Neural cell (in vitro differentiated cells): ENCODE results near the gene AQP2. TPM values are rescaled to one million over a fixed set of nuclear protein-coding genes. Genes with fewer than 3 reads are reported as not detected.

Experiments
- H2AFZ ChIP-seq: fragments of 200-600, 300-800 bp; sonication (generic), shearing (Covaris generic); 2 replicates; pipeline ENCODE4 v1.6.0; 2014; ENCODE audit warnings: low read depth, mild to moderate bottlenecking, antibody characterized with exemption, low read length, moderate library complexity
- H3F3A ChIP-seq: fragments of 200-600 bp; shearing (Covaris generic); 2 replicates; pipeline ENCODE4 v1.6.1; 2016; ENCODE audit warnings: mild to moderate bottlenecking, moderate library complexity, mixed read lengths, antibody characterized with exemption, low read length; ENCODE audit not compliant: insufficient read depth, poor library complexity, severe bottlenecking
- H3K27ac ChIP-seq: fragments of 200-600, 300-800 bp; sonication (generic), shearing (Covaris generic); 2 replicates; pipeline ENCODE4 v1.5.1; 2014; ENCODE audit warnings: mild to moderate bottlenecking, low read length, moderate library complexity
- H3K27me3 ChIP-seq: fragments of 300-800, 200-600 bp; sonication (generic), shearing (Covaris generic); 2 replicates; pipeline ENCODE4 v1.6.0; 2014; ENCODE audit warnings: mild to moderate bottlenecking, low read depth, low read length, moderate library complexity; ENCODE audit not compliant: insufficient read depth
- H3K36me3 ChIP-seq: fragments of 300-800, 200-600 bp; sonication (generic), shearing (Covaris generic); 2 replicates; pipeline ENCODE4 v1.5.1; 2014; ENCODE audit warnings: mild to moderate bottlenecking, antibody characterized with exemption, low read length, moderate library complexity; ENCODE audit not compliant: insufficient read depth
- H3K4me2 ChIP-seq: fragments of 300-800, 200-600 bp; sonication (generic), shearing (Covaris generic); 2 replicates; pipeline ENCODE4 v1.6.0; 2014; ENCODE audit warnings: mild to moderate bottlenecking, low read length
- H3K4me3 ChIP-seq: fragments of 300-800, 200-600 bp; sonication (generic), shearing (Covaris generic); 2 replicates; pipeline ENCODE4 v1.5.1; 2014; ENCODE audit warnings: mild to moderate bottlenecking, low read length, moderate library complexity
- H3K79me2 ChIP-seq: fragments of 200-600 bp; shearing (Covaris generic); replicated peaks from 2 replicates; pipeline ENCODE4 v1.6.0; 2014; ENCODE audit warnings: mild to moderate bottlenecking, low read length, moderate library complexity; ENCODE audit not compliant: insufficient read depth
- H3K9ac ChIP-seq: fragments of 300-800, 200-600 bp; sonication (generic), shearing (Covaris generic); 2 replicates; pipeline ENCODE4 v1.6.1; 2016; ENCODE audit warnings: mild to moderate bottlenecking, low read length, mixed read lengths
- H3K9me2 ChIP-seq: fragments of 200-600 bp; shearing (Covaris generic); 2 replicates; pipeline ENCODE4 v1.6.1; 2016; ENCODE audit warnings: mild to moderate bottlenecking, low read length, mixed read lengths; ENCODE audit not compliant: insufficient read depth
- H3K9me3 ChIP-seq: fragments of 200-600, 300-800 bp; sonication (generic), shearing (Covaris generic); 2 replicates; pipeline ENCODE4 v1.6.1; 2016; ENCODE audit warnings: mild to moderate bottlenecking, mixed run types, low read length, moderate library complexity, mixed read lengths
- H4K20me1 ChIP-seq: fragments of 200-600 bp; shearing (Covaris generic); 2 replicates; pipeline ENCODE4 v1.6.1; 2016; ENCODE audit warnings: mild to moderate bottlenecking, mixed run types; ENCODE audit not compliant: insufficient read depth
- CTCF ChIP-seq: fragments of 450-650 bp; IDR thresholded peaks from 2 replicates; pipeline ENCODE4 v1.5.1; 2014; ENCODE audit warnings: antibody characterized with exemption, mild to moderate bottlenecking, moderate library complexity; ENCODE audit not compliant: poor library complexity, severe bottlenecking
- EP300 ChIP-seq: fragments of 450-650 bp; conservative IDR thresholded peaks from 2 replicates; pipeline ENCODE4 v1.6.1; 2014; ENCODE audit warnings: antibody characterized with exemption, mild to moderate bottlenecking, moderate library complexity; ENCODE audit not compliant: poor library complexity, severe bottlenecking
- EZH2 ChIP-seq: fragments of 200-600, 300-800 bp; shearing (Covaris generic), sonication (generic); IDR thresholded peaks from 2 replicates; pipeline ENCODE4 v1.6.1; 2014; ENCODE audit warnings: antibody characterized with exemption, low read length, borderline replicate concordance, mild to moderate bottlenecking; ENCODE audit not compliant: insufficient read depth, poor library complexity, severe bottlenecking
- MXI1 ChIP-seq: fragments of 450-650 bp; conservative IDR thresholded peaks from 2 replicates; pipeline ENCODE4 v1.6.1; 2014; ENCODE audit warnings: antibody characterized with exemption, mild to moderate bottlenecking; ENCODE audit not compliant: poor library complexity, severe bottlenecking
- POLR2AphosphoS5 ChIP-seq: IDR thresholded peaks from 2 replicates; pipeline ENCODE4 v1.6.1; 2012
- RAD21 ChIP-seq: fragments of 450-650 bp; conservative IDR thresholded peaks from 2 replicates; pipeline ENCODE4 v1.6.1; 2014; ENCODE audit warnings: antibody characterized with exemption, mild to moderate bottlenecking, moderate library complexity
- REST ChIP-seq: IDR thresholded peaks from 2 replicates; pipeline ENCODE4 v1.6.1; 2012; ENCODE audit warnings: borderline replicate concordance
- SMC3 ChIP-seq: fragments of 450-650 bp; conservative IDR thresholded peaks from 2 replicates; pipeline ENCODE4 v1.6.1; 2014; ENCODE audit warnings: antibody characterized with exemption, mild to moderate bottlenecking, moderate library complexity; ENCODE audit not compliant: poor library complexity
- TAF1 ChIP-seq: IDR thresholded peaks from 2 replicates; pipeline ENCODE4 v1.6.1; 2012; ENCODE audit warnings: low read depth
- polyA plus RNA-seq: library from polyadenylated mRNA; depleted of rRNA; stranded (reverse); fragments of >200 nt; gene quantifications from 2 replicates; pipeline ENCODE4 v1.2.3, GENCODE V29; 2014

AQP2 gene
- polyA plus RNA-seq, 1 donor from 2014 or later, result not detected

GRCh38 chr12:49921299-49921698 lies 29.2 kb upstream of the AQP2 start:
- Histone ChIP-seq H3K4me2 (no peak overlapping the region), H3K79me2 (no peaks in the 10 kb centered on the region), H3K36me3 (no peaks in the 10 kb centered on the region), H2AFZ (no peak overlapping the region), H3F3A (no peaks in the 10 kb centered on the region), H4K20me1 (no peaks in the 10 kb centered on the region), H3K9me3 (no peaks in the 10 kb centered on the region), H3K4me3 (no peak overlapping the region), H3K9ac (no peak overlapping the region), H3K9me2 (no peaks in the 10 kb centered on the region), H3K27ac (no peak overlapping the region), H3K27me3 (no peaks in the 10 kb centered on the region)
- no peak for TF ChIP-seq POLR2AphosphoS5
- no peak for TF ChIP-seq EZH2
- no peak for TF ChIP-seq RAD21
- no peak for TF ChIP-seq REST
- TF ChIP-seq SMC3, result no peak
- no peak for TF ChIP-seq MXI1
- no peak for TF ChIP-seq EP300
- TF ChIP-seq TAF1, result no peak
- no peak for TF ChIP-seq CTCF

GRCh38 chr12:49921936-49922335 lies 28.6 kb upstream of the AQP2 start:
- Histone ChIP-seq H3K27me3 (no peaks in the 10 kb centered on the region), H3K9me2 (no peaks in the 10 kb centered on the region), H3K27ac (no peak overlapping the region), H4K20me1 (no peaks in the 10 kb centered on the region), H3K79me2 (no peaks in the 10 kb centered on the region), H3K9ac (no peak overlapping the region), H2AFZ (no peak overlapping the region), H3K9me3 (no peaks in the 10 kb centered on the region), H3K4me3 (no peak overlapping the region), H3K4me2 (no peak overlapping the region), H3K36me3 (no peaks in the 10 kb centered on the region), H3F3A (no peaks in the 10 kb centered on the region)
- TF ChIP-seq TAF1 (no peak), POLR2AphosphoS5 (no peak), EZH2 (no peak), EP300 (no peak), REST (no peak), MXI1 (no peak), SMC3 (no peak), CTCF (no peak), RAD21 (no peak)
